Fibroblast of skin of left quadriceps (primary cell): Measurements from ENCODE around the gene TPR.

Experiments used
- DNase-seq, 2 experiments: peaks; one replicate each; pipeline ENCODE4 v3.0.0-alpha.2; 2013; ENCODE audit warnings: low read depth in 2 of 2

Gene TPR

GRCh38 chr1:186327331-186327730 is 47.7 kb downstream of the TPR start:
- no peak for DNase-seq

GRCh38 chr1:186326009-186326408 is 49.0 kb downstream of the TPR start:
- DNase-seq: no peak

DNA sequence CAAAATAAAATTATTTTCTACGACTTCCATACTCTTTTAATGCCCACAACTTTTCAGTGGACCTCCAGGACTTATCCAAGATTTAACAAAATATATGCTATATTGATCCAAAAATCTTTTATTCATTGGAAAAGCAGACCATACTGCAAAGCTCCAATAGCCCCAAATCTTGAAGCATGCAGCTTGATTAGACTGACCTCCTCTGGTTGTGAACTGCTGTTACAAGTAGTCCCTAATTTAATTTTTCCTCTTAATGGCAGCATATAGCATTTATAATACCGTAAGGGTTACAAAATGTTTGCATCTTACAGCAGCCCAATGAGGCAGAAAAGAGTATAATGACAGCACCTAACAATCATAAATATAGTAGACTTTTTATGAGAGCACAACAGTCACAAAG is 49.8 kb downstream of the TPR start:
- no peak for DNase-seq

DNA sequence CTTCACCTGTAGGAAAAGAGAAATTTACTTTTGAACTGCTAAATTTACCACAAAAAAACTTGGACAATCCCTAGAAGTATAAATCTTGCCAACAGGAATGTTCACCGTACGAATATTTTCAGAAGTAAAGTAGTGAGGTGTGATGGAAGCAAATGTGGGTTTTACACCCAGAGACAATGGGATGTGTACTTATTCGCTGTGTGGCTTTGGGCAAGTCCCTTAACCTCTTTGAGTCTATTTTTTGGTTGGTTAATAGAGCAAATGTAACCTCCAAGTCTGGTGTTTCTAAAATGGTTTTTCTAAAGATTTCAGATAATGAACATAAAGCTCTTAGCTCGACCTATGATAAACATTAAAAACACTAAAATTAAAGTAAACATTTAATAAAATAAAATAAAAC is 51.2 kb downstream of the TPR start:
- no peak for DNase-seq

- no peak for DNase-seq
These were observed 59.5 kb downstream of the TPR start for GRCh38 chr1:186315570-186315969.

GRCh38 chr1:186311375-186312051 is 63.5 kb downstream of the TPR start:
- DNase-seq: no peak

- no peak for DNase-seq
These were observed 64.7 kb downstream of the TPR start for GRCh38 chr1:186310307-186310706.

- no peak for DNase-seq
These were observed 66.6 kb downstream of the TPR start for GRCh38 chr1:186308264-186309060.

GRCh38 chr1:186307445-186307844 is 67.6 kb downstream of the TPR start:
- no peak for DNase-seq

DNA sequence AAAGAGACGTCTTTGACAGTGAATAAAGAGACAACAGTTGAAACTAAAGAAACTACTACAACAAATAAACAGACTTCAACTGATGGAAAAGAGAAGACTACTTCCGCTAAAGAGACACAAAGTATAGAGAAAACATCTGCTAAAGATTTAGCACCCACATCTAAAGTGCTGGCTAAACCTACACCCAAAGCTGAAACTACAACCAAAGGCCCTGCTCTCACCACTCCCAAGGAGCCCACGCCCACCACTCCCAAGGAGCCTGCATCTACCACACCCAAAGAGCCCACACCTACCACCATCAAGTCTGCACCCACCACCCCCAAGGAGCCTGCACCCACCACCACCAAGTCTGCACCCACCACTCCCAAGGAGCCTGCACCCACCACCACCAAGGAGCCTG is 68.5 kb downstream of the TPR start:
- DNase-seq: no peak

DNA sequence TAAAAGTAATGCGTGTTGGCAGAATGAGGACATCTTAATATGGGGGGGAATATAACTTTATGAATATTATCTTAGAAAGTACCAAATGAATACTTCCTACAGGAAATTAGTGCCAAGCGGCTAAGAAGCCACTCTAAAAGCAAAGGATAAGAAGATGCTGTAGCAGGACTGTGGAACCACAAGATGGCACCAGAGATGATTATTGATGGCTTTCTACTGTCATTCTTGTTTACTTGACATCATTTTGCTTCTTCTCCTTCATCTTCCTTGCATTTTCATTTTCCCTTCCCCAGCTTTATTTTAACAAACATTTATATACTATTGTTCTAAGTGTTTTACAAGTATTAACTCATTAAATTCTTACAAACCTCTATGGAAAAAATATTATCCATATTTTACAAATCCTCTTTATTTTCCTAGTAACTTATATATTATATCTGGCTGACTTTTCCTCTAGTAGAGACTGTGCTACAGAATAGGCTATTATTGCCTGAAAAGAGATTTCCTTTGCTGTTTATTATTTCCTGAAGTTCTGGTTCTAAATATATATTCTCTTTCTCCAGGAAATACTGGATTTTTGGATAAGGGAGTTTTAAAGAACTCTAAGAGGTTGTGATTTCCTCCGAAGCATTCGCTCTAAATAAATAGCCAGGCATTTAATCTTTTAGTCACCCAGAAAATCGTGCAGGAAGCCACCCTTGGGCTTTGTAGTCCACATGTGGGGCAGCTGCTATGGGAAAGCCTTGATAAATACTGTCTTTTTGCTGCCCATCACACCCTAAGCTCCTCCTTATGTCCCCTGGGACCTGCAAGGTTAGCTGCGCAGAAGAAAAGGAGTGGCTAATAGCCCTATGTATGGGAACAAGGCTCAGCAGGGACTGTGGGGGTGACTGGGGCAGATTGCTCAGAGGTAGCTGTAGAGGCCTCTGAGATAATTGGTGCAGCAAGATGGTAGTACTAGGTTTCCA is 69.8 kb downstream of the TPR start:
- DNase-seq: no peak

DNA sequence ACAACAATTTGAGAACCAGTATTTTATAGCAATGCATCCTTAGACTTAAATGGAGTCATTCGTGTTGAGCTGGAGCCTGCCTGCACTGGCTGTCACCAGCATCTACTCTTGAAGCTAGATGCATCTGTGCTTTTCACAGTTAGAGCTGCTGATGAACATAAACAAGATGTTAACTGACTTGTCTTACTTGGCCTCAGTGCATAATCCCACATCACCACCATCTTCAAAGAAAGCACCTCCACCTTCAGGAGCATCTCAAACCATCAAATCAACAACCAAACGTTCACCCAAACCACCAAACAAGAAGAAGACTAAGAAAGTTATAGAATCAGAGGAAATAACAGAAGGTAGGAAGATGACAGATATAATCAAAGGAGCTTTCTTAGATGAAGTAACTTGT is 71.1 kb downstream of the TPR start:
- DNase-seq: no peak

- DNase-seq: no peak
These were observed 72.6 kb downstream of the TPR start for GRCh38 chr1:186302381-186302920.

GRCh38 chr1:186301448-186301847 is 73.6 kb downstream of the TPR start:
- no peak for DNase-seq

DNA sequence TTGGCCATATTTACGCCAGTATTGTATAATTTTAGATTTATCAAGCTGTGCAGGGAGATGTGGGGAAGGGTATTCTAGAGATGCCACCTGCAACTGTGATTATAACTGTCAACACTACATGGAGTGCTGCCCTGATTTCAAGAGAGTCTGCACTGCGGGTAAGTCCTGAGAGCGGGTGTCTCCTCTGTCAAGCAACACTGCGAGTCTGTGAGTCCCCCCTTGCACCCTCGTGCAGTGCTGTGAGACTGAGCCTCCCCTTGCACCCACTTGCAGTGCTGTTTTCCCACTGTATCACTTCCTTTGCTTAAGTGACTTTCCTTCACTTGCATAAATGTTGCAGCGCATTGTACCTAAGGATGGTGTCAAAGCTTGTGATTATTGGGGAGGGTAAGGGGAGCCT is 75.0 kb downstream of the TPR start:
- no peak for DNase-seq

DNA sequence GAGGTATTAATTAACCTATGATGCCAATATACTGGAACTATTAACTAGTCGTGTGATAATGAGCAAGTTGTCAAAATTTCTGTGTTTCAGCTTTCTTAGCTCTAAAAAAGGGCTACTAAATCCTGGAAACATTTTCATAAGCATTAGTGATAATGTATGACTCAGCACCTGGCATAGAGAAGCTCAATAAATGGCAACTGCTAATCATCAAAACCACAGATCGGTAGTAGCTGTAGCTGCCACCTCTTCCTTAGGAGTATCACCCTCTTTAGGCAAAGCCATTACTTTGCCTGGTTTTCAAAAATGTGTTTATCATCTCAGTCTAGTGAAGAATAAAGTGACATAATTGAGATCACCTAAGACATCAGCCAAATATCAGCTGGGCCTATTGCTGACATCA is 75.5 kb downstream of the TPR start:
- DNase-seq: no peak

- no peak for DNase-seq
These were observed 76.2 kb downstream of the TPR start for GRCh38 chr1:186298851-186299250.

GRCh38 chr1:186297439-186298045 is 77.5 kb downstream of the TPR start:
- DNase-seq: no peak

DNA sequence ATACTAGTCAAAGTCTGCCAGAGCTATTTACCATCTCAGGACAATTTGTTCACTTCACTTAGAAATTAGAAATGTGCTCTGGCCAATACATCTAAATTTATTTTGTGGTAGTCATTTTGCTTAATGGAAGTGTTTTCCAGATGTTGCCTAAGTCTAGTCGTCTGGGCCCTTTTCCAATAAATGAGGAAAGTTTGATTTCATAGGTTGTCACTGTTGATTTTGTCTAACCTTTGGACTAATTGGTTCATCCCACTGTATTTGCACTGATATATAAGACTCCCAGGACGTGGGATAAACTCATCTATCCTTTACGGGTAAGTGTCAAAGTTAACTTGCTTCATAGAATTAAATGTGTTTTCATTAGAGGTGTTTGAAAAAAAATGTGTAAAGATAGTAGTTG is 79.1 kb downstream of the TPR start, which contains the start of gene PRG4:
TSS of gene PRG4 (plus strand) at position 300 of the 400 bp plus-strand sequence.
- no peak for DNase-seq

DNA sequence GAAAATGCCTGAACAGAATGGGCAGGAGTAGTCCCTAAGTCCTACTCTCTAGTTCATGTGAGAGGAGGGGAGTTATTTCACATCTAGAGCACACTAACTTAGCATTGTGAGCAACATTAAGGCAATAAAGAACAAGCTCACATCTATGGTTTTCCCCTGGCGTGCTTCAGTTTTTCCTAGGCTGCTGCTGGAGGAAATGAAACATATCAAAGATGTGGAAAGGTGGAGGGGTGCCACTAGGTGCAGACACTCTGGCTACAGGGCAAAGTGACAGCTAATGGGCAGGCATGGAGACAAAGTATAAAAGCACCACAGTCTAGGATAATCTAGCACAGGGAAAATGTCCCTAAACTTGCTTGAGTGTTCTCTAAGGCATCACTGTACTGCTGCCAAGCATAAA is 82.2 kb downstream of the TPR start:
- DNase-seq: no peak

GRCh38 chr1:186291271-186291670 is 83.8 kb downstream of the TPR start:
- DNase-seq: no peak
